HepG2 (cell line): ENCODE data around the gene GUCY2C. TPM values are rescaled to one million over a fixed set of nuclear protein-coding genes. Genes with fewer than 3 reads are reported as not detected.

Experiments
- ATAC-seq: fragments of 200-7000 bp; cut with Tn5 transposase; 3 replicates; pipeline ENCODE4 v1.9.1; 2020; ENCODE audit warnings: mild to moderate bottlenecking, moderate library complexity
- BruUV-seq: library from RNA; stranded (reverse); fragments of 400-500 nt; replicated peaks from 2 replicates; lab custom pipeline; 2021; lab: Mats Ljungman, UMichigan
- CTCF ChIA-PET: fragments of 300-600 bp; formaldehyde crosslinking; extraction: SDS; loops from one replicate; lab custom pipeline; 2021; ENCODE audit warnings: low total read pairs, inconsistent platforms, low intra/inter-chr PET ratio; lab: Yijun Ruan, JAX
- POLR2A ChIA-PET: fragments of 350-600 bp; sonication (Branson Sonifier 250); formaldehyde crosslinking; loops from one replicate; lab custom pipeline; 2020; ENCODE audit warnings: antibody characterized with exemption, inconsistent platforms; lab: Yijun Ruan, JAX
- DNase-seq: peaks from one replicate; pipeline ENCODE4 v3.0.0-alpha.2; 2015; ENCODE audit warnings: low spot score
- FAIRE-seq: peaks from 3 replicates; lab custom pipeline; 2011; peaks lifted over from hg19 to GRCh38; lab: Jason Lieb, UNC
- H2AFZ ChIP-seq: one replicate; pipeline ENCODE4 v1.6.1; 2011; ENCODE audit warnings: low read length, inconsistent platforms
- H3K27ac ChIP-seq: fragments of 300-600 bp; 3 replicates; pipeline ENCODE4 v1.8.0; 2011; ENCODE audit warnings: mixed run types, mild to moderate bottlenecking, mixed read lengths, low read length, inconsistent platforms; ENCODE audit not compliant: insufficient read depth; ENCODE audit errors: extremely low read length
- H3K27me3 ChIP-seq, 2 experiments: fragments of 200-600 bp in 1 of 2; 2 replicates in 1 of 2; 3 replicates in 1 of 2; pipeline versions ENCODE4 v1.6.0 to v1.8.0; 2011; ENCODE audit warnings: low read length in 2 of 2, mild to moderate bottlenecking in 2 of 2, moderate library complexity in 2 of 2, inconsistent platforms in 1 of 2; ENCODE audit not compliant: insufficient read depth in 2 of 2, control insufficient read depth in 1 of 2
- H3K36me3 ChIP-seq, 2 experiments: fragments of 200-600 bp in 1 of 2; replicated peaks in 1 of 2; 2 replicates in 1 of 2; 3 replicates in 1 of 2; pipeline versions ENCODE4 v1.5.1 to v1.8.0; 2011; ENCODE audit warnings: low read length in 2 of 2, inconsistent platforms in 1 of 2; ENCODE audit not compliant: insufficient read depth in 2 of 2, control insufficient read depth in 1 of 2
- H3K4me1 ChIP-seq: 2 replicates; pipeline ENCODE4 v1.5.1; 2012; ENCODE audit warnings: low read length, inconsistent platforms; ENCODE audit not compliant: insufficient read depth
- H3K4me2 ChIP-seq: 2 replicates; pipeline ENCODE4 v1.6.0; 2011; ENCODE audit warnings: low read depth, low read length, inconsistent platforms
- H3K4me3 ChIP-seq, 3 experiments: fragments of 200-600 bp in 1 of 3; sonication (generic), shearing (Covaris generic) in 1 of 3; replicated peaks in 1 of 3; 2 replicates each; pipeline ENCODE4 v1.5.1; 2011 to 2016; ENCODE audit warnings: low read length in 3 of 3, inconsistent platforms in 2 of 3, low read depth in 2 of 3, mild to moderate bottlenecking in 2 of 3, control low read depth in 1 of 3, mixed read lengths in 1 of 3; ENCODE audit not compliant: insufficient read depth in 1 of 3
- H3K79me2 ChIP-seq: one replicate; pipeline ENCODE4 v1.6.1; 2011; ENCODE audit warnings: low read length, inconsistent platforms; ENCODE audit not compliant: insufficient read depth
- H3K9ac ChIP-seq: 2 replicates; pipeline ENCODE4 v1.6.0; 2011; ENCODE audit warnings: mild to moderate bottlenecking, low read depth, low read length, inconsistent platforms; ENCODE audit not compliant: insufficient read depth
- H3K9me3 ChIP-seq: 2 replicates; pipeline ENCODE4 v1.5.1; 2012; ENCODE audit warnings: mild to moderate bottlenecking, low read length
- H4K20me1 ChIP-seq: 2 replicates; pipeline ENCODE4 v1.6.0; 2011; ENCODE audit warnings: inconsistent platforms, mild to moderate bottlenecking, low read length, moderate library complexity; ENCODE audit not compliant: insufficient read depth
- AGO2 ChIP-seq: fragments of 200-400 bp; formaldehyde crosslinking; optimal IDR thresholded peaks from 2 replicates; pipeline ENCODE3; 2017; ENCODE audit warnings: mild to moderate bottlenecking, low read depth, low read length, moderate library complexity
- FLYWCH1 ChIP-seq: sonication (generic); formaldehyde crosslinking; IDR thresholded peaks from 2 replicates; pipeline ENCODE4 v1.8.1; 2023; ENCODE audit warnings: mild to moderate bottlenecking, missing genetic modification reagents
- HMG20B ChIP-seq: conservative IDR thresholded peaks from 2 replicates; pipeline ENCODE4 v1.6.1; 2016; ENCODE audit warnings: missing genetic modification reagents, missing compliant biosample characterization
- KAT7 ChIP-seq: IDR thresholded peaks from 2 replicates; pipeline ENCODE4 v1.6.1; 2018; ENCODE audit warnings: borderline replicate concordance, missing compliant biosample characterization
- MZF1 ChIP-seq: sonication (generic); formaldehyde crosslinking; IDR thresholded peaks from 2 replicates; pipeline ENCODE4 v1.8.1; 2023; ENCODE audit warnings: mild to moderate bottlenecking, missing genetic modification reagents, borderline replicate concordance
- NFE2L2 ChIP-seq: fragments of 150-350 bp; IDR thresholded peaks from 2 replicates; pipeline ENCODE4 v1.6.1; 2014; ENCODE audit warnings: low read length
- POGK ChIP-seq: sonication (generic); formaldehyde crosslinking; conservative IDR thresholded peaks from 2 replicates; pipeline ENCODE4 v1.8.0; 2022; ENCODE audit warnings: mild to moderate bottlenecking, moderate library complexity, missing genetic modification reagents
- POGZ ChIP-seq: sonication (generic); formaldehyde crosslinking; IDR thresholded peaks from 2 replicates; pipeline ENCODE4 v1.4.0; 2020; ENCODE audit warnings: mild to moderate bottlenecking, missing genetic modification reagents
- POLR2G ChIP-seq: fragments of 200-400 bp; formaldehyde crosslinking; IDR thresholded peaks from 2 replicates; pipeline ENCODE4 v1.6.1; 2018; ENCODE audit warnings: mild to moderate bottlenecking, low read depth, low read length, moderate library complexity
- RBM22 ChIP-seq: fragments of 200-400 bp; formaldehyde crosslinking; optimal IDR thresholded peaks from 2 replicates; pipeline ENCODE3; 2017; ENCODE audit warnings: mild to moderate bottlenecking, low read length, moderate library complexity
- RFXAP ChIP-seq: sonication (generic); formaldehyde crosslinking; IDR thresholded peaks from 2 replicates; pipeline ENCODE4 v1.4.0; 2020; ENCODE audit warnings: missing genetic modification reagents, borderline replicate concordance
- ZBTB43 ChIP-seq: sonication (generic); formaldehyde crosslinking; conservative IDR thresholded peaks from 2 replicates; pipeline ENCODE4 v1.4.0; 2020; ENCODE audit warnings: missing genetic modification reagents
- ZBTB7B ChIP-seq: sonication (generic); formaldehyde crosslinking; IDR thresholded peaks from 2 replicates; pipeline ENCODE4 v1.4.0; 2020; ENCODE audit warnings: missing genetic modification reagents
- ZC3H13 ChIP-seq: sonication (generic); formaldehyde crosslinking; IDR thresholded peaks from 2 replicates; pipeline ENCODE4 v1.8.1; 2023; ENCODE audit warnings: mild to moderate bottlenecking, missing genetic modification reagents, moderate library complexity
- ZFP37 ChIP-seq: sonication (generic); formaldehyde crosslinking; IDR thresholded peaks from 2 replicates; pipeline ENCODE4 v1.4.0; 2020; ENCODE audit warnings: missing genetic modification reagents, borderline replicate concordance
- ZMAT3 ChIP-seq: sonication (generic); formaldehyde crosslinking; conservative IDR thresholded peaks from 2 replicates; pipeline ENCODE4 v1.7.0; 2021; ENCODE audit warnings: missing genetic modification reagents
- ZNF251 ChIP-seq: sonication (generic); formaldehyde crosslinking; IDR thresholded peaks from 2 replicates; pipeline ENCODE4 v1.9.0; 2021; ENCODE audit warnings: mild to moderate bottlenecking, missing genetic modification reagents
- ZNF44 ChIP-seq: sonication (generic); formaldehyde crosslinking; IDR thresholded peaks from 2 replicates; pipeline ENCODE4 v1.5.1; 2020; ENCODE audit warnings: mild to moderate bottlenecking, missing genetic modification reagents
- ZNF484 ChIP-seq: sonication (generic); formaldehyde crosslinking; IDR thresholded peaks from 2 replicates; pipeline ENCODE4 v1.5.1; 2020; ENCODE audit warnings: mild to moderate bottlenecking, low read depth, missing genetic modification reagents, borderline replicate concordance
- ZSCAN12 ChIP-seq: sonication (generic); formaldehyde crosslinking; IDR thresholded peaks from 2 replicates; pipeline ENCODE4 v1.9.0; 2021; ENCODE audit warnings: mild to moderate bottlenecking, missing genetic modification reagents
- WGBS: methylation state at CpG from one replicate; pipeline ENCODE4 v1.1.6; 2017; ENCODE audit warnings: low lambda C conversion rate; 5-methylcytosine and 5-hydroxymethylcytosine counted together
- in situ Hi-C: cut with HindIII; loops from 2 replicates; pipeline ENCODE4 v1.10.0; 2017; ENCODE audit warnings: low pct_unique_long_range_greater_than_20kb; ENCODE audit not compliant: extremely low pct_ligation_motif_present
- intact Hi-C: fragments of 100-400 bp; cut with micrococcal nuclease; formaldehyde crosslinking; loops from one replicate; pipeline ENCODE4 v1.10.0; 2022; ENCODE audit not compliant: unreplicated experiment
- polyA plus RNA-seq, 8 experiments: library from polyadenylated mRNA; depleted of rRNA in 3 of 8; stranded (reverse) in 7 of 8; unstranded in 1 of 8; fragments of >200 nt; fragmentation: Illumina TruSeq in 4 of 8; extraction: Trizol in 4 of 8; gene quantifications; 2 replicates each; pipeline versions ENCODE4 v1.2.1 to v1.2.3, GENCODE V29; 2011 to 2016; ENCODE audit warnings: low read depth in 4 of 8, missing spikeins in 1 of 8, mixed read lengths in 1 of 8; ENCODE audit not compliant: insufficient read depth in 1 of 8
- total RNA-seq, 5 experiments: library from RNA; depleted of rRNA; stranded (reverse); fragments of >200 nt; fragmentation: Illumina TruSeq; extraction: Trizol; gene quantifications; 2 replicates each; pipeline ENCODE4 v1.2.3, GENCODE V29; 2016; ENCODE audit warnings: low read depth in 1 of 5

Gene GUCY2C
- total and polyA plus RNA-seq, 2 of the 13 experiments (the other 11 are each of a cell fraction or from before 2014, with no cell fraction given), result not detected

- in situ Hi-C loops, result no loop called here
Measured at GRCh38 chr12:14681625-14682024, 14.8 kb downstream of the GUCY2C start.

More at GRCh38 chr12:14681625-14682024, 14.8 kb downstream of the GUCY2C start:
- Histone ChIP-seq H4K20me1 (no peaks in the 10 kb centered on the region), H3K27ac (no peak overlapping the region), H3K27me3 (no peaks in the 10 kb centered on the region), H3K79me2 (no peaks in the 10 kb centered on the region), H3K36me3 (no peaks in the 10 kb centered on the region), H3K4me3 (no peak overlapping the region), H3K9me3 (no peaks in the 10 kb centered on the region), H2AFZ (no peak overlapping the region), H3K4me2 (no peak overlapping the region), H3K9ac (no peak overlapping the region), H3K4me1 (peaks cover 9% of the 10 kb centered on the region)
- no TSS peak for BruUV-seq
- 2% methylated on average over 2 of the region's 2 CpGs for WGBS
- intact Hi-C loops, result no loop called here
- no peak for TF ChIP-seq ZSCAN12 (CRISPR knock-in tag)
- TF ChIP-seq ZFP37 (CRISPR knock-in tag), result no peak
- TF ChIP-seq ZBTB43 (CRISPR knock-in tag), result no peak
- TF ChIP-seq AGO2, result no peak
- no peak for TF ChIP-seq NFE2L2
- no peak for TF ChIP-seq HMG20B
- TF ChIP-seq RBM22, result no peak
- TF ChIP-seq RFXAP (CRISPR knock-in tag), result no peak
- TF ChIP-seq ZC3H13 (CRISPR knock-in tag), result no peak
- no peak for TF ChIP-seq POGK
- TF ChIP-seq FLYWCH1 (CRISPR knock-in tag), result no peak
- no peak for TF ChIP-seq ZBTB7B (CRISPR knock-in tag)
- no peak for TF ChIP-seq POLR2G
- TF ChIP-seq MZF1 (CRISPR knock-in tag), result no peak
- no peak for TF ChIP-seq ZNF251
- TF ChIP-seq ZNF44, result no peak
- no peak for TF ChIP-seq ZMAT3 (CRISPR knock-in tag)
- TF ChIP-seq KAT7 (CRISPR knock-in tag), result no peak
- no peak for TF ChIP-seq ZNF484
- TF ChIP-seq POGZ (CRISPR knock-in tag), result no peak
- DNase-seq, result no peak
- FAIRE-seq, result no peak
- ATAC-seq, result no peak
- CTCF ChIA-PET, result no interaction called here
- POLR2A ChIA-PET, result no interaction called here
